ENCODE results near the gene MT1B. TPM values are rescaled to one million over a fixed set of nuclear protein-coding genes. Genes with fewer than 3 reads are reported as not detected.
A peak's percentile ranks its signal among the peaks of the same experiment; 100 is the strongest.

The MT1B gene
- polyA plus RNA-seq, 1 of the 3 experiments (the other 2 are of a cell fraction): not detected

DNA sequence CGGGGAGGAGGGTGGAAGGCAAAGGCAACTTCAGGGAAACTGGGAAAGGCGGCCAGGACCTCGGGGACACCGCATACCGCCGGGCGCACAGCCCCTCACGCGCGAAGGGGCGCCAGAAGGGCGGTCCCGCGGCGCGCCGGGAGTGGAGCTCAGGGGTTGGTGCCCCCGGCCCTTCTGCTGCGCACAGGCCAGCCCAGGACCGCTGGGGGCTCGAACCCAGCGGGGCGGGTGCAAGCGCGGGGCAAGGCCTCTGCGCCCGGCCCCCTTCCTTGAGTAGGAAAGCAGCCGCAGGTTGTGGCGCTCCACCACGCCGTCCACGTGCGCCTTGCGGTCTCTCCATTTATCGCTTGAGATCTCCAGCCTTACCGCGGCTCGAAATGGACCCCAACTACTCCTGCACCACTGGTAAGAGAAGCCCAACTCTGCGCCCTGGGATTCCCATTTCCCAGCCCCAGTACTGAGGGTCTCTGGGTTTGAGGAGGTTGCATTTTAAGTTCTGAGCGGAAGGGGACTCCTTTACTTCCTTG, 16.2 kb upstream of the MT1B start:
- Histone ChIP-seq H3K27me3 (ENCODE audit: insufficient read depth) (peaks cover 31% of the 10 kb centered on the region; the same call in 1 of the 2 replicates), H2AFZ (ENCODE audit: low read depth) (no peak overlapping the region), H3K9me3 (no peaks in the 10 kb centered on the region), H3K4me2 (peak overlapping the region; percentile 50), H3K4me3 (ENCODE audit: low read depth in 2 of 2, low read length in 1 of 2) (peak overlapping the region in 1 of 2 experiments; percentile 37; a peak in 2 of 4 replicates), H3K4me1 (ENCODE audit: control insufficient read depth in 1 of 2, insufficient read depth in 2 of 2, low read depth in 1 of 2, low read length in 1 of 2) (peaks cover 0 to 11% of the 10 kb centered on the region in 2 experiments; a peak in 1 of 4 replicates), H4K20me1 (ENCODE audit: insufficient read depth) (no peaks in the 10 kb centered on the region), H3K36me3 (replicated peaks in 1 of 2; ENCODE audit: control insufficient read depth in 1 of 2, insufficient read depth in 2 of 2, low read length in 1 of 2) (no peaks in the 10 kb centered on the region), H3K9ac (no peak overlapping the region), H3K9me2 (no peaks in the 10 kb centered on the region), H3F3A (replicated peaks; ENCODE audit: insufficient read depth) (no peaks in the 10 kb centered on the region), H3K79me2 (ENCODE audit: insufficient read depth) (no peaks in the 10 kb centered on the region), H3K27ac (ENCODE audit: low read depth in 2 of 2, low read length in 1 of 2) (no peak overlapping the region)
- WGBS (ENCODE audit: low lambda C conversion rate): 30% methylated on average over 21 of the region's 40 CpGs
- POLR2A ChIA-PET: no interaction called here
- no peak for TF ChIP-seq POLR2AphosphoS5 (IDR thresholded peaks at IDR 0.05; ENCODE audit: low read depth, low read length)
- no peak for TF ChIP-seq EZH2phosphoT487 (IDR thresholded peaks at IDR 0.05; ENCODE audit: borderline replicate concordance, low read depth)
- no peak for TF ChIP-seq GABPA (IDR thresholded peaks at IDR 0.05; ENCODE audit: low read depth)
- no peak for TF ChIP-seq MXI1 (IDR thresholded peaks at IDR 0.05; ENCODE audit: low read depth, low read length)
- no peak for TF ChIP-seq FOXM1 (IDR thresholded peaks at IDR 0.05; ENCODE audit: low read depth)
- TF ChIP-seq CHD2 (IDR thresholded peaks at IDR 0.05; ENCODE audit: low read length, partially characterized antibody): no peak
- TF ChIP-seq, protein P1, sequence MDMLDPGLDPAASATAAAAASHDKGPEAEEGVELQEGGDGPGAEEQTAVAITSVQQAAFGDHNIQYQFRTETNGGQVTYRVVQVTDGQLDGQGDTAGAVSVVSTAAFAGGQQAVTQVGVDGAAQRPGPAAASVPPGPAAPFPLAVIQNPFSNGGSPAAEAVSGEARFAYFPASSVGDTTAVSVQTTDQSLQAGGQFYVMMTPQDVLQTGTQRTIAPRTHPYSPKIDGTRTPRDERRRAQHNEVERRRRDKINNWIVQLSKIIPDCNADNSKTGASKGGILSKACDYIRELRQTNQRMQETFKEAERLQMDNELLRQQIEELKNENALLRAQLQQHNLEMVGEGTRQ (IDR thresholded peaks at IDR 0.05; ENCODE audit: borderline replicate concordance, low read depth, low read length): no peak
- TF ChIP-seq EP300 (IDR thresholded peaks at IDR 0.05; ENCODE audit: borderline replicate concordance in 1 of 2, low read depth in 1 of 2, low read length in 1 of 2): no peak
- no peak for TF ChIP-seq TEAD4 (IDR thresholded peaks at IDR 0.05; ENCODE audit: borderline replicate concordance, insufficient read depth)
- no peak for TF ChIP-seq FOSL2 (IDR thresholded peaks at IDR 0.05; ENCODE audit: borderline replicate concordance, low read depth)
- no peak for TF ChIP-seq TCF12 (IDR thresholded peaks at IDR 0.05)
- no peak for TF ChIP-seq FOXJ3 (CRISPR knock-in tag; IDR thresholded peaks at IDR 0.05)
- no peak for TF ChIP-seq SIN3A (IDR thresholded peaks at IDR 0.05; ENCODE audit: borderline replicate concordance, low read depth, low read length)
- no peak for TF ChIP-seq RCOR1 (IDR thresholded peaks at IDR 0.05; ENCODE audit: low read length)
- no peak for TF ChIP-seq TAF1 (IDR thresholded peaks at IDR 0.05; ENCODE audit: borderline replicate concordance, low read depth, low read length)
- TF ChIP-seq, protein P2, sequence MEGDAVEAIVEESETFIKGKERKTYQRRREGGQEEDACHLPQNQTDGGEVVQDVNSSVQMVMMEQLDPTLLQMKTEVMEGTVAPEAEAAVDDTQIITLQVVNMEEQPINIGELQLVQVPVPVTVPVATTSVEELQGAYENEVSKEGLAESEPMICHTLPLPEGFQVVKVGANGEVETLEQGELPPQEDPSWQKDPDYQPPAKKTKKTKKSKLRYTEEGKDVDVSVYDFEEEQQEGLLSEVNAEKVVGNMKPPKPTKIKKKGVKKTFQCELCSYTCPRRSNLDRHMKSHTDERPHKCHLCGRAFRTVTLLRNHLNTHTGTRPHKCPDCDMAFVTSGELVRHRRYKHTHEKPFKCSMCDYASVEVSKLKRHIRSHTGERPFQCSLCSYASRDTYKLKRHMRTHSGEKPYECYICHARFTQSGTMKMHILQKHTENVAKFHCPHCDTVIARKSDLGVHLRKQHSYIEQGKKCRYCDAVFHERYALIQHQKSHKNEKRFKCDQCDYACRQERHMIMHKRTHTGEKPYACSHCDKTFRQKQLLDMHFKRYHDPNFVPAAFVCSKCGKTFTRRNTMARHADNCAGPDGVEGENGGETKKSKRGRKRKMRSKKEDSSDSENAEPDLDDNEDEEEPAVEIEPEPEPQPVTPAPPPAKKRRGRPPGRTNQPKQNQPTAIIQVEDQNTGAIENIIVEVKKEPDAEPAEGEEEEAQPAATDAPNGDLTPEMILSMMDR (IDR thresholded peaks at IDR 0.05): no peak
- CTCF ChIA-PET: interaction anchor here (0.7 to 2.1 kb wide), 3 partner anchors 32 to 67 kb away, joined by 3 to 6 read pairs (median 3); no protein-coding TSS in a partner anchor
- peak; percentile 55 for DNase-seq
